22Rv1 (cell line): ENCODE data around the gene B4GALNT1.
"Not testable (repeated sequence)": the region's sequence is repeated elsewhere in the genome, so short reads cannot be mapped to it uniquely, and the experiment has no call there.

Source experiments
- H3K27ac ChIP-seq: fragments of 450-650 bp; 2 replicates; pipeline ENCODE4 v1.5.1; 2017
- ZFX ChIP-seq: fragments of 450-650 bp; IDR thresholded peaks from 2 replicates; pipeline ENCODE4 v1.6.1; 2017; ENCODE audit warnings: antibody characterized with exemption, borderline replicate concordance
- TF ChIP-seq, protein P1 (sequence below): fragments of 450-650 bp; IDR thresholded peaks from 2 replicates; pipeline ENCODE4 v1.5.1; 2017; ENCODE audit warnings: mild to moderate bottlenecking

Gene B4GALNT1

GRCh38 chr12:57620936-57621496, 12.0 kb downstream of the B4GALNT1 start:
- H3K27ac ChIP-seq, result no peak overlapping the region
- TF ChIP-seq, protein P1, sequence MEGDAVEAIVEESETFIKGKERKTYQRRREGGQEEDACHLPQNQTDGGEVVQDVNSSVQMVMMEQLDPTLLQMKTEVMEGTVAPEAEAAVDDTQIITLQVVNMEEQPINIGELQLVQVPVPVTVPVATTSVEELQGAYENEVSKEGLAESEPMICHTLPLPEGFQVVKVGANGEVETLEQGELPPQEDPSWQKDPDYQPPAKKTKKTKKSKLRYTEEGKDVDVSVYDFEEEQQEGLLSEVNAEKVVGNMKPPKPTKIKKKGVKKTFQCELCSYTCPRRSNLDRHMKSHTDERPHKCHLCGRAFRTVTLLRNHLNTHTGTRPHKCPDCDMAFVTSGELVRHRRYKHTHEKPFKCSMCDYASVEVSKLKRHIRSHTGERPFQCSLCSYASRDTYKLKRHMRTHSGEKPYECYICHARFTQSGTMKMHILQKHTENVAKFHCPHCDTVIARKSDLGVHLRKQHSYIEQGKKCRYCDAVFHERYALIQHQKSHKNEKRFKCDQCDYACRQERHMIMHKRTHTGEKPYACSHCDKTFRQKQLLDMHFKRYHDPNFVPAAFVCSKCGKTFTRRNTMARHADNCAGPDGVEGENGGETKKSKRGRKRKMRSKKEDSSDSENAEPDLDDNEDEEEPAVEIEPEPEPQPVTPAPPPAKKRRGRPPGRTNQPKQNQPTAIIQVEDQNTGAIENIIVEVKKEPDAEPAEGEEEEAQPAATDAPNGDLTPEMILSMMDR, result no peak
- TF ChIP-seq ZFX, result no peak

DNA sequence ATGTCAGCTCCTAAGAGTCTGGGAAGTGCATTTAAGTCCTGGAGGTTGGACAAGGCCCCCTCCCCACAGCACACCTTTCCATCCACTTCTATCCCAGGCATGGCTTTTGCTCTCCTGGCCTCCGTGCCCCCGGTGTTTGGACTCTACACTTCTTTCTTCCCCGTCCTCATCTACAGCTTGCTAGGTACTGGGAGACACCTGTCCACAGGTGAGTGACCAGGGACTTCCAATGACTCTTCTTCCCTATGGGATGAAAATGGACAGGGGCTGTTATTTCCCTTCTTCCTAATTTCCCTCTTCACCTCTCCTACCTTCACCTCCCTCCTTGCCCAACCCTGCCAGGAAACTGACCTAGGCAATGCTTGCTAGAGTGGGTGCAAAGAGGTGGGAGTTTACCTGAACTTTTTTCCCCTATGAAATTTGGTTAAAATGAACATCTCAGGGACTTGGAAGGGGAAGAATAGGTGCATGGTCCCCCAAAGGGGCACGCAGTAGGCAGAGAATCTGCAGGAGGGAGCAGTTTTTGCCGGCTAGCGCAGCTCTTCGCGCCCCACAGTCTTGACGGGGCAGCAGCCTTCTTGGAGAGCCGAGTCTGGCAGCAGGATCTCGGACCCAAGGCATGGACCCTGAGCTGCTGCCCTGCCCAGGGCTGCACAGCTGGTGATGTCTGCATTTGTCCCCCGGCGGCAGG, 12.6 kb downstream of the B4GALNT1 start:
- TF ChIP-seq, protein P1, result no peak
- TF ChIP-seq ZFX, result no peak
- no peak overlapping the region for H3K27ac ChIP-seq

DNA sequence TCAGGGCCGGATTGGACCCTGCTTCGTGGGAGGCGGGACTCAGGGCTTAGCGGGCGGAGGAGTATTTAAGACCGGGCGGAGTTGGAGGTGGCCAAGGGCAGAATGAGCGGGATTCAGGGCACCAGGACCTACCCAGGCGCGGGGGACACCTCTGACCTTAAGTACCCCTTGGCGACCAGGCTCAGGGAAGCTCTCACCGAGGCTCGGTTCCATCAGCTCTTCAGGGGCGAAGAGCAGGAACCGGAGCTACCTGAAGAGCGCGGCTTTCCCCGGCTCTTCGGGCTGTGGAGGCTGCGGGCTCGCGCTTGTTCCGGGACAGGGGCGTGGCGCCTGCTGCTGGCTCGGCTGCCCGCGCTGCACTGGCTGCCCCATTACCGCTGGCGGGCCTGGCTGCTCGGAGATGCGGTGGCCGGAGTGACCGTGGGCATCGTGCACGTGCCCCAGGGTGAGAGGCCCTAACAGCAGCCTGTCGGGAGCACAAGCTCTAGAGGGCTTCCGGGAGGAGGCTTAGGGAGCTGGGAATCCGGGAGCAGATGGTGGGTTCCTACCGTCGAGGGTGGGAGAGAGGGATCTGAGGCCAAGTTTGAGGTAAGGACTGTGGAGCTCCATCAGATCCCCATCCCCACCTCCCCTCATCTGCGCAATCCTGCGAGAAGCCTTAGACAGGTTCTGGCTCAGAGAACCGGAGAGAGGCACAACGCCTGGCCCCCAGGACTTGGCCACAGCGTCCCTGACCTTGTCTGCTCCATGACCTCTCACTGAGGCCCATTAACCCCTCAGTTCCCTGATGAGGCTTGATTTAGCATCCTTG, 13.4 kb downstream of the B4GALNT1 start:
- no peak overlapping the region for H3K27ac ChIP-seq
- TF ChIP-seq ZFX, result no peak
- TF ChIP-seq, protein P1, result no peak

GRCh38 chr12:57618966-57619433, 14.0 kb downstream of the B4GALNT1 start:
- TF ChIP-seq, protein P1, result no peak
- no peak for TF ChIP-seq ZFX
- H3K27ac ChIP-seq, result no peak overlapping the region

DNA sequence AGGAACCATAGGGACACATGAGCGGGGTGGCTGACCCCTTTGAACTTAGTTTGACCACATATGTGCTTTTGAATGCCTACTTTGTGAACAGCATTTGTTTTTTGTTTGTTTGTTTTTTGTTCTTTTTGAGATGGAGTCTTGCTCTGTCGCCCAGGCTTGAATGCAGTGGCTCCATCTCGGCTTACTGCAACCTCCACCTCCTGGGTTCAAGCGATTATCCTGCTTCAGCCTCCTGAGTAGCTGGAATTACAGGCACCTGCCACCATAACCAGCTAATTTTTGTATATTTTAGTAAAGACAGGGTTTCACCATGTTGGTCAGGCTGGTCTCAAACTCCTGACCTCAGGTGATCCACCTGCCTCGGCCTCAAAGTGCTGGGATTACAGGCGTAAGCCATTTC, 14.6 kb downstream of the B4GALNT1 start:
- H3K27ac ChIP-seq, result not testable (repeated sequence)

- TF ChIP-seq, protein P1, result no peak
- no peak for TF ChIP-seq ZFX
- H3K27ac ChIP-seq, result no peak overlapping the region
These were observed 15.1 kb downstream of the B4GALNT1 start for GRCh38 chr12:57617942-57618341.

GRCh38 chr12:57616383-57617101, 16.5 kb downstream of the B4GALNT1 start:
- TF ChIP-seq, protein P1, result no peak
- no peak for TF ChIP-seq ZFX

More at GRCh38 chr12:57616383-57617101, 16.5 kb downstream of the B4GALNT1 start:
- no peak overlapping the region for H3K27ac ChIP-seq
